ENCODE measurements around the gene HEG1. TPM values are rescaled to one million over a fixed set of nuclear protein-coding genes. Genes with fewer than 3 reads are reported as not detected.

The HEG1 gene
- total RNA-seq, 2 experiments from 2014 or later: 31.2 to 32.6 TPM

DNA sequence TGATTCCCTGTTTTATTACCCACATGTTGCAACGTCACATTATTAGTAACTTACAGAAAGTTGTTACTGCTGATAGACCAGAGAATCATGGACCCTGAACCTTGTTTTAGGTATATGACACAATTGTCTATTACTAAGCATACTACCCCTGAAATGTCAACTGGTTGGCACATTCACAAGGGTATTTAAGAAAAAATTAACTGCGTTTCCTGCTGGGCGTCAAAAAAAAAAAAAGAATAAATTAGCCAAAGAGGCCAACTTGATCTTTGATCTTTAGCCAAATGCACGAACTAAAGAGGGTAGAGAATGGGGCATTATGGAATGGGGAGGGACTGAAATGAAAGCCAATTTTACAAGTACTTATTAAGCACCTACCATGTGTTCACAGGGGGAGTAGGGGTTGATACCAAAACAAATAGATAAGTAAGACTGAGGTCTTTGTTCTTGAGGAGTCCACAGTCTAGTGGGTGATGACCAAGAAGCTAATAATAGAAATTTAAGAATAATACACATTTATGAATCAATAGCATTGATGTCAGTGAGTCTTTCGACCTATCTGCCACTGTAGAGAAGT lies 103.4 kb downstream of the HEG1 start:
- H3K9me3 ChIP-seq (ENCODE audit: control insufficient read depth in 1 of 2, insufficient read depth in 1 of 2, low read length in 2 of 2): no peaks in the 10 kb centered on the region
- H3K27me3 Mint-ChIP-seq: no peaks in the 10 kb centered on the region
- POLR2A ChIA-PET: no interaction called here
- H3K36me3 ChIP-seq (ENCODE audit: insufficient read depth, low read length): no peaks in the 10 kb centered on the region
- H3K27ac Mint-ChIP-seq: no peak overlapping the region
- no peak for DNase-seq
- no peaks in the 10 kb centered on the region for H3K4me1 ChIP-seq (ENCODE audit: insufficient read depth, low read length)
- TF ChIP-seq, protein P1, sequence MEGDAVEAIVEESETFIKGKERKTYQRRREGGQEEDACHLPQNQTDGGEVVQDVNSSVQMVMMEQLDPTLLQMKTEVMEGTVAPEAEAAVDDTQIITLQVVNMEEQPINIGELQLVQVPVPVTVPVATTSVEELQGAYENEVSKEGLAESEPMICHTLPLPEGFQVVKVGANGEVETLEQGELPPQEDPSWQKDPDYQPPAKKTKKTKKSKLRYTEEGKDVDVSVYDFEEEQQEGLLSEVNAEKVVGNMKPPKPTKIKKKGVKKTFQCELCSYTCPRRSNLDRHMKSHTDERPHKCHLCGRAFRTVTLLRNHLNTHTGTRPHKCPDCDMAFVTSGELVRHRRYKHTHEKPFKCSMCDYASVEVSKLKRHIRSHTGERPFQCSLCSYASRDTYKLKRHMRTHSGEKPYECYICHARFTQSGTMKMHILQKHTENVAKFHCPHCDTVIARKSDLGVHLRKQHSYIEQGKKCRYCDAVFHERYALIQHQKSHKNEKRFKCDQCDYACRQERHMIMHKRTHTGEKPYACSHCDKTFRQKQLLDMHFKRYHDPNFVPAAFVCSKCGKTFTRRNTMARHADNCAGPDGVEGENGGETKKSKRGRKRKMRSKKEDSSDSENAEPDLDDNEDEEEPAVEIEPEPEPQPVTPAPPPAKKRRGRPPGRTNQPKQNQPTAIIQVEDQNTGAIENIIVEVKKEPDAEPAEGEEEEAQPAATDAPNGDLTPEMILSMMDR (IDR thresholded peaks at IDR 0.05): no peak
- intact Hi-C loops (cut with DNase I, micrococcal nuclease): no loop called here
- H3K4me1 Mint-ChIP-seq (ENCODE audit: low read depth): no peaks in the 10 kb centered on the region
- no peak overlapping the region for H3K4me3 Mint-ChIP-seq
- H3K4me3 ChIP-seq (ENCODE audit: low read length): no peak overlapping the region
- no peaks in the 10 kb centered on the region for H3K36me3 Mint-ChIP-seq (ENCODE audit: low read depth)
- no peak overlapping the region for H3K27ac ChIP-seq (ENCODE audit: low read depth in 1 of 2, low read length in 2 of 2)
- no peak for ATAC-seq (ENCODE audit: poor library complexity)
- H3K9me3 Mint-ChIP-seq: peaks cover 5% of the 10 kb centered on the region
- no peaks in the 10 kb centered on the region for H3K27me3 ChIP-seq (ENCODE audit: control insufficient read depth in 1 of 2, insufficient read depth in 2 of 2, low read length in 2 of 2)
- CTCF ChIA-PET: no interaction called here

DNA sequence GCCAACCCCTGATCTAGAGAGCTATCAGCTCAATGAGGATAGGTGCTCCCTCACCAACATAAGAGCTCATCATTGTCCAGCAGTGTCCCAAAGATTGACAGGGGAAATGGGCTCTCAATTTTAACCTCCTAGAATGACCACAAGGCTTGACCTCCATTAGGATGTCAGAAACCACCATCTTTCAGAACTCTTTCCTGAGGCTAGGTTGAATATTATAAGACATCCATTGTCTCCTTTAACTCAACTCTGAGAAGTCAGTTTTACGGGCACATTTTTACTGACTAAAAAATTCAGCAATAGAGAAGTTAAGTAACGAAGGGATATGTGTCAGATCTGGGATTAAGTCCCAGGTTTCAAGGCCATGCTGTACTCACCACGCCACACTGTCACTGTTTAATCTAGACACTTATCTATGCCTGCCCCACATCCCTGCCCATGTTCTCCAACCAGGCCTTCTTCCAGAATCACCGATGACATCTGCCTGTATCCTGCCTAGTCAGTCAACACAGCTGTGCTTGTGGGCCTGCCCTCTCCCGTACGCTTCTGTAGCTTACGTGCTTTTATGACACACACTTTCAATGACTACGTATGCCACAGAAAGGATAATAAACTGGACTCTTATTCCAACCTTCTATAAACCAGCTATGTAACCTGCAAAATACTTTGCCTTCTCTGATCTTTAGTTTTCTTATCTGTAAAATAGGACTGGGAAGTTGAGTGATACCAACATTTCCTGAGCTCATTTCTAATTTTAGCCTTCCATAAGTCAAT lies 104.1 kb downstream of the HEG1 start:
- Mint-ChIP-seq H3K4me1 (ENCODE audit: low read depth) (no peaks in the 10 kb centered on the region), H3K4me3 (no peak overlapping the region), H3K27ac (no peak overlapping the region), H3K9me3 (peaks cover 2% of the 10 kb centered on the region), H3K27me3 (no peaks in the 10 kb centered on the region), H3K36me3 (ENCODE audit: low read depth) (no peaks in the 10 kb centered on the region)
- TF ChIP-seq, protein P1 (IDR thresholded peaks at IDR 0.05): no peak
- intact Hi-C loops (cut with DNase I, micrococcal nuclease): no loop called here
- Histone ChIP-seq H3K4me1 (ENCODE audit: insufficient read depth, low read length) (no peaks in the 10 kb centered on the region), H3K9me3 (ENCODE audit: control insufficient read depth in 1 of 2, insufficient read depth in 1 of 2, low read length in 2 of 2) (no peaks in the 10 kb centered on the region), H3K27me3 (ENCODE audit: control insufficient read depth in 1 of 2, insufficient read depth in 2 of 2, low read length in 2 of 2) (no peaks in the 10 kb centered on the region), H3K4me3 (ENCODE audit: low read length) (no peak overlapping the region), H3K27ac (ENCODE audit: low read depth in 1 of 2, low read length in 2 of 2) (no peak overlapping the region), H3K36me3 (ENCODE audit: insufficient read depth, low read length) (no peaks in the 10 kb centered on the region)
- ChIA-PET CTCF (no interaction called here), POLR2A (no interaction called here)
- DNase-seq: no peak
- ATAC-seq (ENCODE audit: poor library complexity): no peak

- H3K27me3 ChIP-seq (ENCODE audit: control insufficient read depth in 1 of 2, insufficient read depth in 2 of 2, low read length in 2 of 2): no peaks in the 10 kb centered on the region
- Mint-ChIP-seq H3K27me3 (no peaks in the 10 kb centered on the region), H3K36me3 (ENCODE audit: low read depth) (no peaks in the 10 kb centered on the region), H3K4me1 (ENCODE audit: low read depth) (no peaks in the 10 kb centered on the region), H3K9me3 (peaks cover 2% of the 10 kb centered on the region), H3K4me3 (no peak overlapping the region), H3K27ac (no peak overlapping the region)
- no peaks in the 10 kb centered on the region for H3K9me3 ChIP-seq (ENCODE audit: control insufficient read depth in 1 of 2, insufficient read depth in 1 of 2, low read length in 2 of 2)
- TF ChIP-seq, protein P1 (IDR thresholded peaks at IDR 0.05): no peak
- no peak for ATAC-seq (ENCODE audit: poor library complexity)
- ChIA-PET POLR2A (no interaction called here), CTCF (no interaction called here)
- H3K27ac ChIP-seq (ENCODE audit: low read depth in 1 of 2, low read length in 2 of 2): no peak overlapping the region
- H3K4me3 ChIP-seq (ENCODE audit: low read length): no peak overlapping the region
- intact Hi-C loops (cut with DNase I, micrococcal nuclease): no loop called here
- no peaks in the 10 kb centered on the region for H3K4me1 ChIP-seq (ENCODE audit: insufficient read depth, low read length)
- H3K36me3 ChIP-seq (ENCODE audit: insufficient read depth, low read length): no peaks in the 10 kb centered on the region
- no peak for DNase-seq
Observed at GRCh38 chr3:124950026-124950425, 105.8 kb downstream of the HEG1 start.

All from CD4-positive, alpha-beta T cell (primary cell).